Neural progenitor cell (in vitro differentiated cells): ENCODE measurements around the gene HMCES. TPM values are rescaled to one million over a fixed set of nuclear protein-coding genes. Genes with fewer than 3 reads are reported as not detected.

ENCODE experiments used
- DNase-seq: peaks from one replicate; pipeline ENCODE4 v3.0.0-alpha.2; 2016; ENCODE audit warnings: low spot score
- H2AFZ ChIP-seq: fragments of 200-600 bp; sonication (generic); replicated peaks from 2 replicates; pipeline ENCODE4 v1.6.1; 2016; ENCODE audit warnings: antibody characterized with exemption
- H3F3A ChIP-seq: fragments of 200-600 bp; sonication (generic); 2 replicates; pipeline ENCODE4 v1.6.1; 2016; ENCODE audit warnings: antibody characterized with exemption, low read depth
- H3K27ac ChIP-seq: fragments of 200-600 bp; sonication (generic); 2 replicates; pipeline ENCODE4 v1.5.1; 2016; ENCODE audit warnings: mild to moderate bottlenecking
- H3K27me3 ChIP-seq: fragments of 200-600 bp; sonication (generic); 2 replicates; pipeline ENCODE4 v1.6.1; 2016; ENCODE audit warnings: mild to moderate bottlenecking, moderate library complexity
- H3K36me3 ChIP-seq: fragments of 200-600 bp; sonication (generic); 2 replicates; pipeline ENCODE4 v1.5.1; 2016
- H3K4me1 ChIP-seq: fragments of 200-600 bp; sonication (generic); 2 replicates; pipeline ENCODE4 v1.6.1; 2016; ENCODE audit warnings: mixed run types
- H3K4me2 ChIP-seq: fragments of 200-600 bp; sonication (generic); 2 replicates; pipeline ENCODE4 v1.6.1; 2016
- H3K4me3 ChIP-seq: fragments of 200-600 bp; sonication (generic); 2 replicates; pipeline ENCODE4 v1.5.1; 2016
- H3K79me2 ChIP-seq: fragments of 200-600 bp; sonication (generic); 2 replicates; pipeline ENCODE4 v1.6.1; 2016; ENCODE audit warnings: low read depth
- H3K9ac ChIP-seq: fragments of 200-600 bp; sonication (generic); 2 replicates; pipeline ENCODE4 v1.6.1; 2016
- H3K9me3 ChIP-seq: fragments of 200-600 bp; sonication (generic); 2 replicates; pipeline ENCODE4 v1.5.1; 2016; ENCODE audit warnings: low read depth
- H4K20me1 ChIP-seq: fragments of 200-600 bp; sonication (generic); 2 replicates; pipeline ENCODE4 v1.6.1; 2016; ENCODE audit warnings: low read depth
- H3K27ac Mint-ChIP-seq: 3 replicates; pipeline ENCODE4 v1.8.0; 2021; ENCODE audit warnings: mixed read lengths
- H3K27me3 Mint-ChIP-seq: 2 replicates; pipeline ENCODE4 v1.8.0; 2022; ENCODE audit warnings: low read depth, mild to moderate bottlenecking, inconsistent platforms, moderate library complexity, mixed read lengths; ENCODE audit not compliant: insufficient read depth
- H3K36me3 Mint-ChIP-seq: 3 replicates; pipeline ENCODE4 v1.8.0; 2021; ENCODE audit warnings: mixed read lengths
- H3K4me1 Mint-ChIP-seq: 3 replicates; pipeline ENCODE4 v1.8.0; 2021; ENCODE audit warnings: mixed read lengths
- H3K4me3 Mint-ChIP-seq: 3 replicates; pipeline ENCODE4 v1.8.0; 2021; ENCODE audit warnings: mild to moderate bottlenecking, moderate library complexity, mixed read lengths
- H3K9me3 Mint-ChIP-seq: 3 replicates; pipeline ENCODE4 v1.8.0; 2020; ENCODE audit warnings: mixed read lengths
- CTCF ChIP-seq: fragments of 200-600 bp; sonication (generic); IDR thresholded peaks from 2 replicates; pipeline ENCODE4 v1.5.1; 2017; ENCODE audit warnings: antibody characterized with exemption, mild to moderate bottlenecking
- EZH2 ChIP-seq: fragments of 200-600 bp; sonication (generic); IDR thresholded peaks from 2 replicates; pipeline ENCODE4 v1.6.1; 2017; ENCODE audit warnings: antibody characterized with exemption, mild to moderate bottlenecking, moderate library complexity
- EZH2phosphoT487 ChIP-seq: fragments of 200-600 bp; sonication (generic); IDR thresholded peaks from 2 replicates; pipeline ENCODE4 v1.6.1; 2017; ENCODE audit warnings: antibody characterized with exemption
- total RNA-seq: library from RNA; depleted of rRNA; stranded (reverse); fragments of >200 nt; gene quantifications from 2 replicates; pipeline ENCODE4 v1.2.3, GENCODE V29; 2015; ENCODE audit warnings: low replicate concordance

Gene HMCES
- total RNA-seq, 1 donor from 2014 or later: 25.1 TPM

GRCh38 chr3:129320825-129321487 lies 42.3 kb downstream of the HMCES start:
- no peak overlapping the region for H3K4me3 Mint-ChIP-seq
- H2AFZ ChIP-seq: no peak overlapping the region
- no peak overlapping the region for H3K27ac ChIP-seq
- no peaks in the 10 kb centered on the region for H3K9me3 ChIP-seq
- no peak overlapping the region for H3K27ac Mint-ChIP-seq
- H3K4me3 ChIP-seq: no peak overlapping the region
- TF ChIP-seq CTCF (no peak), EZH2 (no peak), EZH2phosphoT487 (no peak)
- no peaks in the 10 kb centered on the region for H3K9me3 Mint-ChIP-seq
- no peak for DNase-seq
- peaks cover 26% of the 10 kb centered on the region for H3K79me2 ChIP-seq
- H3K27me3 Mint-ChIP-seq: peaks cover 2% of the 10 kb centered on the region
- H3K36me3 ChIP-seq: no peaks in the 10 kb centered on the region
- H3F3A ChIP-seq: no peaks in the 10 kb centered on the region
- peaks cover 11% of the 10 kb centered on the region for H3K36me3 Mint-ChIP-seq
- H3K4me1 ChIP-seq: peaks cover 6% of the 10 kb centered on the region
- no peaks in the 10 kb centered on the region for H3K27me3 ChIP-seq
- no peaks in the 10 kb centered on the region for H4K20me1 ChIP-seq
- H3K4me1 Mint-ChIP-seq: peaks cover 14% of the 10 kb centered on the region
- H3K9ac ChIP-seq: no peak overlapping the region
- no peak overlapping the region for H3K4me2 ChIP-seq

GRCh38 chr3:129321887-129322286 lies 43.2 kb downstream of the HMCES start:
- H3K4me1 ChIP-seq: peaks cover 4% of the 10 kb centered on the region
- no peak overlapping the region for H2AFZ ChIP-seq
- H3K27ac Mint-ChIP-seq: no peak overlapping the region
- H3K4me2 ChIP-seq: no peak overlapping the region
- no peaks in the 10 kb centered on the region for H3K27me3 ChIP-seq
- H3K9me3 ChIP-seq: no peaks in the 10 kb centered on the region
- DNase-seq: no peak
- H3F3A ChIP-seq: no peaks in the 10 kb centered on the region
- H3K4me3 ChIP-seq: no peak overlapping the region
- no peaks in the 10 kb centered on the region for H3K9me3 Mint-ChIP-seq
- peaks cover 2% of the 10 kb centered on the region for H3K27me3 Mint-ChIP-seq
- H3K79me2 ChIP-seq: peaks cover 17% of the 10 kb centered on the region
- peaks cover 11% of the 10 kb centered on the region for H3K36me3 Mint-ChIP-seq
- no peaks in the 10 kb centered on the region for H4K20me1 ChIP-seq
- H3K4me3 Mint-ChIP-seq: no peak overlapping the region
- H3K4me1 Mint-ChIP-seq: peaks cover 14% of the 10 kb centered on the region
- no peak overlapping the region for H3K9ac ChIP-seq
- no peaks in the 10 kb centered on the region for H3K36me3 ChIP-seq
- H3K27ac ChIP-seq: no peak overlapping the region
- TF ChIP-seq EZH2 (no peak), EZH2phosphoT487 (no peak), CTCF (no peak)

- Histone ChIP-seq H3K79me2 (no peaks in the 10 kb centered on the region), H2AFZ (no peak overlapping the region), H3K4me3 (no peak overlapping the region), H3K27ac (no peak overlapping the region), H3K4me2 (no peak overlapping the region), H3K36me3 (no peaks in the 10 kb centered on the region), H3K27me3 (no peaks in the 10 kb centered on the region), H3K9ac (no peak overlapping the region), H3K4me1 (no peaks in the 10 kb centered on the region), H4K20me1 (no peaks in the 10 kb centered on the region), H3F3A (no peaks in the 10 kb centered on the region), H3K9me3 (no peaks in the 10 kb centered on the region)
- TF ChIP-seq EZH2phosphoT487: no peak
- H3K4me3 Mint-ChIP-seq: no peak overlapping the region
- DNase-seq: no peak
- H3K27ac Mint-ChIP-seq: no peak overlapping the region
- peaks cover 5% of the 10 kb centered on the region for H3K36me3 Mint-ChIP-seq
- H3K27me3 Mint-ChIP-seq: peaks cover 2% of the 10 kb centered on the region
- H3K9me3 Mint-ChIP-seq: no peaks in the 10 kb centered on the region
- peaks cover 3% of the 10 kb centered on the region for H3K4me1 Mint-ChIP-seq
Observed at GRCh38 chr3:129323651-129324294, 45.1 kb downstream of the HMCES start.

- H3F3A ChIP-seq: no peaks in the 10 kb centered on the region
- no peak overlapping the region for H2AFZ ChIP-seq
- H3K36me3 ChIP-seq: no peaks in the 10 kb centered on the region
- no peak overlapping the region for H3K9ac ChIP-seq
- H4K20me1 ChIP-seq: no peaks in the 10 kb centered on the region
- no peaks in the 10 kb centered on the region for H3K4me1 ChIP-seq
- H3K9me3 ChIP-seq: no peaks in the 10 kb centered on the region
- Mint-ChIP-seq H3K27ac (no peak overlapping the region), H3K36me3 (peaks cover 4% of the 10 kb centered on the region), H3K4me1 (peaks cover 2% of the 10 kb centered on the region), H3K9me3 (no peaks in the 10 kb centered on the region), H3K27me3 (peaks cover 2% of the 10 kb centered on the region), H3K4me3 (no peak overlapping the region)
- TF ChIP-seq EZH2phosphoT487: no peak
- TF ChIP-seq CTCF: no peak
- TF ChIP-seq EZH2: no peak
- no peak for DNase-seq
- no peaks in the 10 kb centered on the region for H3K79me2 ChIP-seq
- no peak overlapping the region for H3K4me2 ChIP-seq
- no peak overlapping the region for H3K27ac ChIP-seq
- H3K4me3 ChIP-seq: no peak overlapping the region
- H3K27me3 ChIP-seq: no peaks in the 10 kb centered on the region
Observed at GRCh38 chr3:129324855-129325254, 46.2 kb downstream of the HMCES start.
